Measurements from ENCODE around the gene NUP214. TPM values are rescaled to one million over a fixed set of nuclear protein-coding genes. Genes with fewer than 3 reads are reported as not detected.

The NUP214 gene
- total and polyA plus RNA-seq, 8 donors = 43.8 to 58.4 (median 47.4) TPM

DNA sequence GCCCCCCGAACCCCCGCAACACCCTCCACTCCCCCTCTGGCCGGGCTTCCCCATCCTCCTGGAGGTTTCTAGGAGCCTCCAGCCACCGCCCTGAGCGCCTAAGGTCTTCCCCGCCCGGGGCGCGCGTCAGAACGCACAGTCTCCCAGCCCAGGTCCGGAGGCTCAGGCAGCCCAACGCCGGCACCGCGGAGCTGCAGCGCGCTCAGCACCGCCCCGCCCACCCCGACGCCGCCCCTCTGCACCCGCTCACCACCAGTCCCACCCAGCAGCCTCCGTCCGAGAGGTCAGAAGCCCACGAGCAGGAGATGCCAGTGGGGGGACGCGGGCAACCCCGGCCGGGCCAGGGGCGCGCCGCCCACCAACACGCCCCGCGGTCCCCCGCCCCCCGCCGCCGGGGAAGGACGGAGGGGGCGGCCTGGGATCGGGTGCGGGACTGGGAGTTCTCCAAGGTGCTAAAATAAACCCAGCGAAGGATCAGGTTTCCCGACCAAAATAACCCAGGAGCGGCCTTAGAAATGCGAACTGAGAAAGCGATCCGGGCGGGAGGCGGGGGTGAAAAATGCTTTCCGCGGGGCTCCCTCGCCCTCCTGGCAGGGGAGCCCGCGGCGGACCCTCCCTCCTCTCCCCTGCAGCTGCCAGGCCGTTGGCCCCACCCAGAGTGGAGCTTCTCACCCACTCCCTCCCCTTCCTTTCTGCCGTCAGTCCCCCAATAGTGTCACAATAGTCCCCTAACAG lies 157.5 kb downstream of the NUP214 start:
- no peak for TF ChIP-seq CTCF (IDR thresholded peaks at IDR 0.05)
- Histone ChIP-seq H3K36me3 (no peaks in the 10 kb centered on the region), H3K27me3 (peaks cover 12 to 45% of the 10 kb centered on the region in 2 donors), H3K9me3 (no peaks in the 10 kb centered on the region), H3K4me3 (no peak overlapping the region), H3K27ac (no peak overlapping the region), H3K4me1 (peaks cover 0 to 21% of the 10 kb centered on the region in 2 donors)
- intact Hi-C loops (cut with DNase I) = no loop called here
- DNase-seq (no peak), ATAC-seq (no peak)

Other genes with a start within 250 kb of the NUP214 start
- under 1 TPM in 1 of 2 donors, not detected in 1; 0.16 TPM for gene QRFP, start 228.8 kb upstream of the NUP214 start, total RNA-seq
- under 1 TPM; 0.31 to 0.70 (median 0.49) TPM for gene QRFP, start 228.8 kb upstream of the NUP214 start, polyA plus RNA-seq (ENCODE audit: insufficient read length in 6 of 6)
- 10 to 100 TPM in 1 of 2 donors, 1 to 10 TPM in 1; 2.5 to 11.4 TPM for gene FIBCD1, start 186.3 kb upstream of the NUP214 start, total RNA-seq
- 1 to 10 TPM in 4 of 6 donors, under 1 TPM in 2; 0.64 to 1.7 (median 1.4) TPM for gene FIBCD1, start 186.3 kb upstream of the NUP214 start, polyA plus RNA-seq (ENCODE audit: insufficient read length in 6 of 6)
- 10 to 100 TPM; 23.4 to 25.5 TPM for gene LAMC3, start 116.4 kb upstream of the NUP214 start, total RNA-seq
- 10 to 100 TPM in 5 of 6 donors, 1 to 10 TPM in 1; 9.2 to 17.9 (median 13.1) TPM for gene LAMC3, start 116.4 kb upstream of the NUP214 start, polyA plus RNA-seq (ENCODE audit: insufficient read length in 6 of 6)
- gene AIF1L, start 29.1 kb upstream of the NUP214 start, total RNA-seq = 10 to 100 TPM in 1 of 2 donors, 1 to 10 TPM in 1; 9.3 to 21.1 TPM
- 10 to 100 TPM; 39.9 to 49.2 (median 43.1) TPM for gene AIF1L, start 29.1 kb upstream of the NUP214 start, polyA plus RNA-seq (ENCODE audit: insufficient read length in 6 of 6)
- gene FAM78A, start 150.9 kb downstream of the NUP214 start, total RNA-seq = 10 to 100 TPM in 1 of 2 donors, 1 to 10 TPM in 1; 7.8 to 18.1 TPM
- gene FAM78A, start 150.9 kb downstream of the NUP214 start, polyA plus RNA-seq (ENCODE audit: insufficient read length in 6 of 6) = 1 to 10 TPM; 3.5 to 7.2 (median 5.8) TPM
- 1 to 10 TPM; 1.6 to 2.3 TPM for gene PLPP7, start 164.1 kb downstream of the NUP214 start, total RNA-seq
- gene PLPP7, start 164.1 kb downstream of the NUP214 start, polyA plus RNA-seq (ENCODE audit: insufficient read length in 6 of 6) = 1 to 10 TPM; 1.1 to 1.7 (median 1.3) TPM